Fibroblast of peridontal ligament (primary cell): Measurements from ENCODE around the gene ABT1.
"Not testable (repeated sequence)": the region's sequence is repeated elsewhere in the genome, so short reads cannot be mapped to it uniquely, and the experiment has no call there.

Experiments used
- DNase-seq: peaks from one replicate; pipeline ENCODE4 v3.0.0-alpha.2; 2010; ENCODE audit errors: extremely low read depth

ABT1 gene

GRCh38 chr6:26596579-26597388, at the start of gene ABT1:
Gene ABT1, plus strand, starts transcription at chr6:26596953. Its CDS starts 30 bp downstream, at chr6:26596983.
- DNase-seq: peak; percentile 98

GRCh38 chr6:26547363-26547762, 49.4 kb upstream of the ABT1 start:
- DNase-seq: not testable (repeated sequence)

DNA sequence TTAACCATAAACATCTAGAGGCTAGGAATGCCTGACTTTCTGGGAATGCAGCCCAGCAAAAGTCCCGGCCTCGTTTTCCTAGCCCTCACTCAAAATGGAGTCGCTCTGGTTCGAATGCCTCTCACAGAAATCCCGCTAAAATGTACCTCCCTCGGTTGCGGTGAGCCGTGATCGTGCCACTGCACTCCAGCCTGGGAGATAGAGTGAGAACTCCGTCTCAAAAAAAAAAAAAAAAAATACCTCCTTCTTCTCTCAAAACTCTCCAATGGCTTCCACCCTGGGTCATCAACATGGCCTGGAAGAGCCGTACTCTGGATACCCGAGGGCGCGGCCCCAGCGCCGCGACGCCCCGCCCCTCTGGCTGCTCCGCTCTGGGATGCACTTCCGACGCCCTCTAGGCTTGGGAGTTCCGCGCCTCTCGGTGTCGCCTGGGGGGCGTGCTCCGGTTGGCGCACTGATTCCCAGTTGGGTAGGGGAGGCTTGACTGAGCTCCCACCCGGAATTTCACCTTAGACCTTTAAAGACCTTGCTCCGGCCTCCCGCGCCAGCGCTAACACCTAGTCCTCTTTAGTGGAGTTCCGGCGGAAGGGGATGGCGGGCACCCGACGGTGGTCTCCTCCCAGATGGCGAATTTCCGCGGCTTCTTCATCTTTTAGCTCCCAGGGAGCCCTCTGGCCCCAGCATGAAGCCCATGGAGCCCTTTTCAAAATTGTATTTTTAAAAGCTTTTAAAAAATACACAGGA, 46.3 kb upstream of the ABT1 start:
- DNase-seq: peak; percentile 45

DNA sequence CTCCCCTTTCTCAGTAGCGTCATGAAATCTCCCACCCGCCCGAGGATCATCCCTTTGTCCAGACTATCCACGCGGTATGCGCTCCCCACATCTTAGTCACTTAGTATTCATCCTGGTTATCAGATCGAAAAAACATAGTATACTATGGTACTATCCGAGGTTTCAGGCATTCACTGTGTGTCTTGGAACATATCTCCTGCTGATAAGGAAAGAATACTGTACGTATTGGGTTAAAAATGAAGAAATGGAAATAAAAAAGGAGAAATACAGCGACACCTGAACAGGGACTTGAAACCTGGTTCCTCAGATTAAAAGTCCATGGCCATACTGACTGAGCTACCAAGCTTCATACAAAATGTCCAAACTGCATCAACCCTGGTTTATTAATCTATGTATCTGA, 44.5 kb upstream of the ABT1 start:
- DNase-seq: no peak

- DNase-seq: no peak
These were observed 44.0 kb upstream of the ABT1 start for GRCh38 chr6:26552640-26553188.

DNA sequence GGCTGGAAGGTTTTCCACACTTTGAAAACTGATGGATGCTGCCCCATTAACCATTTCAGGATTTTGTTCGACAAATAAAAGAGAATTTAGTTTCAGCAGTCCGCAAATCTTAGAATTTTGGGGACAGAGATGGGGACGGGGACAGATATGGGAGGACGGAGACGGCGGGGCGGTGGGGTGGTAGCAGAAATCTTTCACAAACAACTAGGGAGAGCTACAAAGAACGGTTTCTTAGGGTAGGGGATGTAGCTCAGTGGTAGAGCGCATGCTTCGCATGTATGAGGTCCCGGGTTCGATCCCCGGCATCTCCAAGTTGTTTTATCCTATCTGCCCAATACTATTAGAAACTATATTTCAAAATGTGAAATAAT, 43.5 kb upstream of the ABT1 start:
- DNase-seq: peak; percentile 82

DNA sequence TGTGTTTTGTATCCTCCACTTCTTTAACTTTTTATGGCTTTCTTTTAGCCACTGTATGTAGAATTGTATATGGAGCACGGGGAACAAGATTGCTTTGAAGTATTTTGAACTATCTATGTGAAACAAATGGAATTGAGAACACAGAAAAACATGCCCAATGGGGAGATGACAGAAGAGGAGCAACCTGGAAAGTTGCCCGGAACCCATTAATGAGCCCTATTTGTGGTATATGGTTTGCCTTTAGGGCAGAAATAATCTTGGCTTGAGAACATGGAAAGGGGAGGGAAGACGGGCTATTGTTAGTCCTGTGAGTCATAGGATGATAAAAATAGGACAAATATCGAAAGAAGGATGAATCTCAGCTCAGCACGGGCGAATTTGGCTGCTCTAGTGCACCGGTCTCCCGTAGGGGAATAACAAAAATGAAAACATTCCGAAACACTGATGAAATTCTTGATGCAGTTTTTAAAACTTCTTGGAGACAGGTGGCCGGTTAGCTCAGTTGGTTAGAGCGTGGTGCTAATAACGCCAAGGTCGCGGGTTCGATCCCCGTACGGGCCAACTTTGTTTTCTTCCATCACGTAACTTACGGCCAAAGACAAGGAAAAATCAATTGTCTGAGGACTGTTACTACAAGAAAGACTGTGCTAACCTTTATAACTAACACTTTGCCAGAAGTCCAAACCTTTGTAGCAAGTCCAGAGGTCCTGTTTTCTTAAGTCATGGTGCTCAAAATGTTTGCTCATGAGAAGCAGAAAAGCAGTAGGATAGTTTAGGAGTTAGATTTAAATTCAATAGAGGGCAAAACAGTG, 42.9 kb upstream of the ABT1 start:
- peak; percentile 96 for DNase-seq

GRCh38 chr6:26554447-26554696, 42.4 kb upstream of the ABT1 start:
- DNase-seq: no peak

DNA sequence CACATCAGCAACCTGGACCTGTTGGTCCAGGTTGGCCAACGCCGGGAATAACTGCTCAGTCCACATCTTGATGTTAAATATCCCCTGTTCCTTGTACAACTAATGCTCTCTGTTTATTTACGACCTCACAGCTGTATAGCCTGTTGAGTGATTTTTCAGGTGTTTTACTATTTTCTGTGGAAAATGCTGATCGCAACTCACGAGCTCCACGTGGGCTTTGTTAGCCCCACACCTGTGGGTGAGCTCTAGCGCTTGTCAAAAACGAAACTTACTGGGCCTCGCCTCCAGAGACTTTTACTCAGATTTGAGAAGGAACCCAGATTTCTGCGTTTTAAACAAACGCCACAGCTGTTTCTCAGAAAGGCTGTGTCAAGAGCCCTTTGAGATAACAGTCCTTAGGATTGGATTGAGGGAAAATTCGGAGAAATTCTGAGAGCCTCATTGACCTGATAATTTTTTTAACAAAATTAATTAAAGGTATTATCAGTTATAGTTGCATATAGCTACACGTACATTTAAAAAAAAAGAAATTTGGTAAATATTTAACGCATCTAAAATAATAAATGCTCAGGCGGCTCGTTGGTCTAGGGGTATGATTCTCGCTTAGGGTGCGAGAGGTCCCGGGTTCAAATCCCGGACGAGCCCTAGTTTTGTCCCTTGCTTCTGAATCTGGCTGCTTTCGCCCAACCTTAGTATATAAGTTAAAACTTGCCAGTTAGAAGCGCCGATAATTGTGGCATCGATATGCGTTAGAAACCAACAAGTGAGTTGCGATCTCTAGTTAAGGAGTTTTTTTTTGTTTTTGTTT, 41.9 kb upstream of the ABT1 start:
- DNase-seq: peak; percentile 75

DNA sequence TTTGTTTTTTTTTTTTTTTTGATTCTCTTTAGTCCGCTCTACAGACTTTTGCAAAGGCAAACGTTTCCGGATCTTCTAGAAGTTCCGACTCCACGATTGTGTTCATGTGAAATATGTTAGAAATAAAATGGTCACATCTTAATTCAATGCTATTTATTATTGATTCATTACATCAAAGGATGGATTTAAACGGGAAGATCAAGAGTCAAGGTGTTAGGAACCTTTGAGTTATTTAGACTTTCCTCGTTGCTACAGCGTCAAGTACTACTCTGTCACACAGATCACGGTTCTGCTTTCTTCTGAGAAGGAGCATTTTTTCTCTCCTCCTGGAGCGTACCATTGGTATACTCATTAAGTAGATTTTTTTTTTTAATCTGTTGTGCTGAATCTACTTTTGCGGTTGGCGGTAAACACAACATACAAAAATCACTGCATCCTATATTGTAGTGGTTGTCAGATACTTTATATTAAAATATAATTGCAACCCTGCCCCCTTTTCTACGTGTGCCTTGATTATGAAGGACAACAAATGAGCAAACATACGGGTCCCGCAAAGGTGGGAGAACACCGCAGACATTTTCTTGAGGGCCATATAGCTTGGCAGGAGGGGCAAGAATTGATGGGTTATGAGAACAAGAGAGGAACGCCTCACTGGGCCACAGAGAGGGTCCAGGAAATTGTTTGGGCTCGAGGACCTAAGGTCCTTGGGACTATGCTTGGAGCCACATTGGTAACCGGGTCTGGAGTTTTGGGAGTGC, 41.1 kb upstream of the ABT1 start:
- DNase-seq: no peak

DNA sequence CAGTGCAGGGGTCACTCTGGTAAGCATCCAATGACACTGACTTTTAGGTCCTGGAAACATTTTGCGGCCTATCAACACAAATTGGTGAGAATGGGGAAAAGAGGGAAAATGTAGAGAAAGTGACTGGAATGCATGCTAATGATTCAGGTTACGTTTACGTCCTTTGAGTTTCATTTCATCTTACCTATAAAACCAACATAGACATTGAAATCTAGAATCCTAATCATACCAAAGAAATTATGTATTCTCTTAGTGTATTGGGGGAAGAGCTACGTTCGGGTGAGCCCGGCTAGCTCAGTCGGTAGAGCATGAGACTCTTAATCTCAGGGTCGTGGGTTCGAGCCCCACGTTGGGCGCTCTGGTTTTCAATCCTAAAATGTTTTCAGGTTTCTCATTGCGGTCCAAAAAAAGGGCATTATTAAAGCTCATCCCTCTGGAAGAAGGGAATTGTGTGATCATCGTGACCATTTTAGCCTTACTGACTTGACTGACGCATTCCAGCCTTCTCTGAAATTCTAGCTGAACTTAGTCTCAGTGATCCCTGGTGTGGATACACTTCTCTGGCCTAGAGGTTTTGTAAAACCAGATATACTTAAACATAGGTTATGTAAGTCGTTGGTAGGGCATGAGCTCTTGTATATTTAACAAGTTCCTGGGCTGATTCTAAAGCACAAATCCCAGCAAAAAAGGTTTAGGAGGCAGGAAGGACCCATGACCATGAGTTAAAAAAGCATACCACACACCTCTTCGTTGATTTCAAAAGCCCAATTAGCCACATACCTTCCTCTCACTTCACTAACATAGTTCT, 40.3 kb upstream of the ABT1 start:
- DNase-seq: peak; percentile 97

DNA sequence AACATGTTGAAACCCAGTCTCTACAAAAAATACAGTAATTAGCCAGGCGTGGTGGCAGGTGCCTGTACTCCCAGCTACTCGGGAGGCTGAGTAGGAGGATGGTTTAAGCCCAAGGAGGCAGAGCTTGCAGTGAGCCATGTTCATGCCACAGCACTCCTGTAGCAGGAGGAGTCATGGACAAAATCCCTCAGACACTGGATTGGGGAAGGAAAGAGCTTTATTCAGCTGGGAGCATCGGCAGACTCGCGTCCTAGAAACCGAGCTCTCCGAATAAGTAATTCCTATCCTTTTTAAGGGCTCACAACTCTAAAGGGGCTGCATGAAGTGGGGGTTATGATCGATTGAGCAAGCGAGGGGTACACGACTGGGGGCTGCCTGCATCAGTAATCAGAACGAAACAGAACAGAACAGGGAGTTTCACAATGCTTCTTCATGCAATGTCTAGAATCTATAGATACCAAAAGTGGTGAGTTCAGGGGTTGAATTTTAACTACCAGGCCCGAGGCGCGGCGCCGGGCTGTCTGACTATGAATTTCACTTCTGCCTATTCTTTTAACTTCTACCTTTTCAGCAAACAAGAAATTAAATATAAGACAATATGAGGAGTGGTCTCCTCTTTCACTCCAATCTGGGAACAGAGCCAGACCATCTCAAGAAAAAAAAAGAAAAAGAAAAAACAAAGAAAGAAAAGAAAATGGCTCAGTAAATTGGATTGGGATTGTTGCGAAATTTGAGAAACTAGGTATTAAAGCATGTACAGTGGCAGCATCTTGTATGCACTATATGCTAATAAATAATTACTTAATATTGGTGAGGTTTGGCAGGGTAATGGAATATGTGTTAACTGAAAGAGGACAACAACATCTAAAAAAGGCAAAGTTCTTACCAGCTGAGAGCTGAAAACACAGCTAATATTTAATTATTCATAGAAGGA, 35.0 kb upstream of the ABT1 start:
- DNase-seq: no peak

- no peak for DNase-seq
These were observed 33.3 kb upstream of the ABT1 start for GRCh38 chr6:26563488-26563887.

DNA sequence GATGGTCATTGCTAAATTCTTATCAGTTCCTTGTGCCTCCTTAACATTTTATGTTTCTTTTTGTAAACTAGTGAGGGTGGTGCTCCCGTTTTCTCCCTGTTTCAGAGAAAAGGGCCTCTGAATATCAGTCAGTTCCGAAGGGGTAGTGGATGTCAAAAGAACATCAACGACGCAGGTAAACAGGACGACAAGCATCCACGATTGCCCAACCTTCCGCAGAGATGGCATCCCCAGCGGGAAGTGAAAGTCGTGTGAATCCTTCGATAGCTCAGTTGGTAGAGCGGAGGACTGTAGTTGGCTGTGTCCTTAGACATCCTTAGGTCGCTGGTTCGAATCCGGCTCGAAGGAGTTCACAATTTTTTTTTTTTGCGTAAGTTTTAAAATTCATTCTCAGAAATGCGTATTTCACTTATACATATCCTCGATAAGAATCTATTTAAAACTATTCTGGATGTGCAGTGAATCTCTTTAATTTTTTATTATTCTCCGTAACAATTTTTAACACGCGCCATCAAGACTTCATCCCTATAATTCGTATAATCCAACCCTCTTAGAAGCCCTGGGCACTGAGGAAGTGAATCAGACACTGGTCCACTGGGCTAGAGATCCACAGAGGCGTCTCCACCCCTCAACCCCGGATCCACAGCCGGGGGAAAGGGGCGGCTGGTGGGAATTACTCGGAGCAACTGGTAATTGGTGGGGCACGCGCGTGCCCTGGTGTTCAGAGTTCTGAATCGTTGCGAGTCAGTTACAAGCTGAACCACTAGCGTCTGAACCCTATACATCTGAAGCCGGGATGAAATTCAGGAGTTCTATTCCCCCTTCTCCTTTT, 27.9 kb upstream of the ABT1 start:
- DNase-seq: peak; percentile 96

DNA sequence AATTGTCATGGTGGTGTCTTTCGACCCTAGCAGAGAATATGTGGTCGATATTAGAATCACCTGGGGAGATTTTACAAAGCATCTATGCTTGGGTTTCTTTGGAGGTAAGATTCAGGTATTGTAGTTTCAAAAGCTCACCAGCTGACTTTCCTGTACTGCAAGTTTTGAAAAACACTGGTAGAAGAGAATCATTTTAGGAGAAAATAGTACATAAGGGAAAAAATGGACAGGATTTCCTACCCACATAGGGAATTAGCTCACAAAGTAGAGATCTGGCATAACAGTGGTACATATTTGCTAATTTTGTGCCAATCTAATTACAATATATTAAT, 27.4 kb upstream of the ABT1 start:
- no peak for DNase-seq

DNA sequence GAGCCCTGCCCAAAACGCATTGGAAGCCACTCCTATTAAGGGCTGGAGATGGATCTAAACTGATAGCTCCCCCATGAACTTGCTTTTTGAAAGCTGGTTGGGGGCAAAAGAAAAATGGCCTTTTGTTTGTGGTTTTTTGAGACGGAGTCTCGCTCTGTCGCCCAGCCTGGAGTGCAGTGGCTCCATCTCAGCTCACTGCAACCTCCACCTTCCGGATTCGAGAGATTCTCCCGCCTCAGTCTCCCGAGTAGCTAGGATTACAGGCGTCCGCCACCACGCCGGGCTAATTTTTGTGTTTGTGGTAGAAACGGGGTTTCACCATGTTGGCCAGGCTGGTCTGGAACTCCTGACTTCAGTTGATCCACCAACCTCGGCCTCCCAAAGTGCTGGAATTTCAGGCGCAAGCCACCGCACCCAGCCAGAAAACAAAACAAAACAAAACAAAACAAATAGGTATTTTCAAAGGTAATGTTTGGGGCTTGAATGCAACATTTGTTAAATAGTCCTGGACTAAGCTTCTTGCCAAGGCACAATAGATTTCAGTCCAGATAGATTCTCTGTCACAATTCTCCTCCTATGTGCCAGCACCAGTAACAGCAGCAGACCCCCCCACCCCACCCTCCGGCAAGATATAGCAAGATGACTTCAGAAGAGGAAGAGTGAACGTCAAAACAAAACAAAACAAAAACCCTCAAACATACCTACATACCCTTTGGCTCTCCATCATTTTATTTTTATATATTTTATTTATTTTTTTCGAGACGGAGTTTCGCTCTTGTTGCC, 26.5 kb upstream of the ABT1 start:
- no peak for DNase-seq

DNA sequence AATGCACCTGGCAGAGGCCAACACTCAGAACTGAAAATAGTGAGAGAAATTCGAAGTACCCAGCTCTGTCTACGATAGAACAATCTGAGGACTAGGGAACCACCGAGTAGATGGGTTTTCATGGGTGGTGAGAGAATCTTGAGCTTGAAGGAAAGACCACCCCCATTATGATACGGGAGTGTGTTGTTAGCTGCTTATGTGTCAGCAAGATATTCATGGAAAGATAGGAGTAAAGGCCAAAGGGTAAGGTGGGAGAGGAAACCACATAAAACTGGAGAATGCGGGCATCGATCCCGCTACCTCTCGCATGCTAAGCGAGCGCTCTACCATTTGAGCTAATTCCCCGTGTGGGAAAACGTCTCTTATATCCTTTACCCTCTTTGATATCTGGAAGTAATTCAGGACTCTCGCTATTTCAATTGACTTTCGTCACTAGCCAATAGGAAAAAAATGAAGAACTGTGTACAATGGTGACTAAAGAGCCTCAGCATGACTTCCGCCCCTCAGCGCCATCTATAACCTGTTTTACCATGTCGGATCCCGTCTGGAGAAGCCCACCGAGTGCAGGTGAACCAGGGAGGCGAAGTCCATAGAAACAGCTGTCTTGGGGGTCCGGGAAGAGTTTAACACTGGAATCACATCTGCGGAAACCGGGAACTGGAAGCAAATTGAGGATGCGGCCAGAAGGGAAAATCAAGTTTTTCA, 25.0 kb upstream of the ABT1 start:
- peak; percentile 96 for DNase-seq
